HepG2 (cell line): ENCODE results near the gene RAD23A. TPM values are rescaled to one million over a fixed set of nuclear protein-coding genes. Genes with fewer than 3 reads are reported as not detected.

ENCODE experiments used
- ATF3 ChIP-seq: sonication (generic); formaldehyde crosslinking; IDR thresholded peaks from 2 replicates; pipeline ENCODE4 v1.4.0; 2020; ENCODE audit warnings: missing genetic modification reagents
- GLI4 ChIP-seq: sonication (generic); formaldehyde crosslinking; IDR thresholded peaks from 2 replicates; pipeline ENCODE4 v1.5.1; 2020; ENCODE audit warnings: missing genetic modification reagents, mild to moderate bottlenecking, moderate library complexity, borderline replicate concordance
- MIER3 ChIP-seq: IDR thresholded peaks from 2 replicates; pipeline ENCODE4 v1.6.1; 2016; ENCODE audit warnings: missing compliant biosample characterization, borderline replicate concordance
- MNT ChIP-seq: fragments of 450-650 bp; IDR thresholded peaks from 2 replicates; pipeline ENCODE4 v1.6.1; 2016
- MXD4 ChIP-seq: IDR thresholded peaks from 2 replicates; pipeline ENCODE4 v1.6.1; 2016; ENCODE audit warnings: mild to moderate bottlenecking, missing biosample characterization, missing genetic modification reagents
- MYC ChIP-seq: sonication (generic); formaldehyde crosslinking; IDR thresholded peaks from 2 replicates; pipeline ENCODE4 v1.9.0; 2021; ENCODE audit warnings: missing genetic modification reagents, borderline replicate concordance
- SMAD9 ChIP-seq: sonication (generic); formaldehyde crosslinking; IDR thresholded peaks from 2 replicates; pipeline ENCODE4 v1.5.1; 2020; ENCODE audit warnings: mild to moderate bottlenecking, missing genetic modification reagents
- ZBTB14 ChIP-seq: sonication (generic); formaldehyde crosslinking; IDR thresholded peaks from 2 replicates; pipeline ENCODE4 v1.4.0; 2020; ENCODE audit warnings: missing genetic modification reagents
- ZBTB33 ChIP-seq: sonication (generic); formaldehyde crosslinking; IDR thresholded peaks from 2 replicates; pipeline ENCODE4 v1.4.0; 2020; ENCODE audit warnings: missing genetic modification reagents
- ZMYM4 ChIP-seq: sonication (generic); formaldehyde crosslinking; IDR thresholded peaks from 2 replicates; pipeline ENCODE4 v1.8.1; 2023; ENCODE audit warnings: mild to moderate bottlenecking, missing genetic modification reagents
- ZNF12 ChIP-seq: sonication (generic); formaldehyde crosslinking; IDR thresholded peaks from 2 replicates; pipeline ENCODE4 v1.5.0; 2020; ENCODE audit warnings: missing genetic modification reagents
- ZNF256 ChIP-seq: sonication (generic); formaldehyde crosslinking; conservative IDR thresholded peaks from 2 replicates; pipeline ENCODE4 v1.4.0; 2020; ENCODE audit warnings: missing genetic modification reagents
- ZNF460 ChIP-seq: sonication (generic); formaldehyde crosslinking; IDR thresholded peaks from 2 replicates; pipeline ENCODE4 v1.5.1; 2020; ENCODE audit warnings: missing genetic modification reagents, mild to moderate bottlenecking, borderline replicate concordance
- ZNF510 ChIP-seq: sonication (generic); formaldehyde crosslinking; IDR thresholded peaks from 2 replicates; pipeline ENCODE4 v1.4.0; 2020; ENCODE audit warnings: low read depth, mild to moderate bottlenecking, missing genetic modification reagents
- ZNF512B ChIP-seq: sonication (generic); formaldehyde crosslinking; IDR thresholded peaks from 2 replicates; pipeline ENCODE4 v1.5.1; 2020; ENCODE audit warnings: missing genetic modification reagents, mild to moderate bottlenecking, borderline replicate concordance
- ZNF768 ChIP-seq: sonication (generic); formaldehyde crosslinking; IDR thresholded peaks from 2 replicates; pipeline ENCODE4 v1.4.0; 2020; ENCODE audit warnings: missing genetic modification reagents
- ZXDC ChIP-seq: sonication (generic); formaldehyde crosslinking; IDR thresholded peaks from 2 replicates; pipeline ENCODE4 v1.5.0; 2020; ENCODE audit warnings: mild to moderate bottlenecking, missing genetic modification reagents
- polyA plus RNA-seq, 8 experiments: library from polyadenylated mRNA; depleted of rRNA in 3 of 8; stranded (reverse) in 7 of 8; unstranded in 1 of 8; fragments of >200 nt; fragmentation: Illumina TruSeq in 4 of 8; extraction: Trizol in 4 of 8; gene quantifications; 2 replicates each; pipeline versions ENCODE4 v1.2.1 to v1.2.3, GENCODE V29; 2011 to 2016; ENCODE audit warnings: low read depth in 4 of 8, missing spikeins in 1 of 8, mixed read lengths in 1 of 8; ENCODE audit not compliant: insufficient read depth in 1 of 8
- total RNA-seq, 5 experiments: library from RNA; depleted of rRNA; stranded (reverse); fragments of >200 nt; fragmentation: Illumina TruSeq; extraction: Trizol; gene quantifications; 2 replicates each; pipeline ENCODE4 v1.2.3, GENCODE V29; 2016; ENCODE audit warnings: low read depth in 1 of 5

Gene RAD23A
- total and polyA plus RNA-seq, 2 of the 13 experiments (the other 11 are each of a cell fraction or from before 2014, with no cell fraction given), result 42.5 to 54.2 TPM

- TF ChIP-seq ZXDC (CRISPR knock-in tag), result no peak; the same call in 1 of the 2 replicates
- TF ChIP-seq ZNF510 (CRISPR knock-in tag), result no peak
- TF ChIP-seq ZBTB14, result 0 out of 2 replicates have a peak, but pooled peaks have one; percentile 40
- TF ChIP-seq ZMYM4 (CRISPR knock-in tag), result peak; percentile 87
- 0 out of 2 replicates have a peak, but pooled peaks have one; percentile 20 for TF ChIP-seq MIER3
- TF ChIP-seq GLI4, result peak; percentile 75; the same call in 1 of the 2 replicates
- TF ChIP-seq SMAD9, result no peak
- TF ChIP-seq ZNF460, result no peak; the same call in 1 of the 2 replicates
- TF ChIP-seq ZNF12 (CRISPR knock-in tag), result no peak
- TF ChIP-seq ZNF512B (CRISPR knock-in tag), result no peak
- TF ChIP-seq MXD4 (CRISPR knock-in tag), result peak; percentile 85
- peak; percentile 20; the same call in 1 of the 2 replicates for TF ChIP-seq ATF3 (CRISPR knock-in tag)
- TF ChIP-seq ZNF256 (CRISPR knock-in tag), result no peak
- no peak for TF ChIP-seq ZBTB33 (CRISPR knock-in tag)
- peak; percentile 75 for TF ChIP-seq MNT
- TF ChIP-seq MYC (CRISPR knock-in tag), result peak; percentile 72
- TF ChIP-seq ZNF768, result peak; percentile 99
These were observed 7.5 kb upstream of the RAD23A start, which contains the start of gene CALR (continued) for GRCh38 chr19:12937927-12938778.
